Esophagus muscularis mucosa (tissue), 4 donors: ENCODE results near the gene EIF4E.

Experiments used
- CTCF ChIP-seq, 3 experiments: fragments of 200-600 bp in 2 of 3; fragments of 450-650 bp in 1 of 3; sonication (generic) in 2 of 3; IDR thresholded peaks; one replicate each; pipeline ENCODE4 v1.5.1; 2017 to 2019; ENCODE audit warnings: antibody characterized with exemption in 3 of 3, mild to moderate bottlenecking in 2 of 3, moderate library complexity in 1 of 3
- EP300 ChIP-seq: sonication (generic); formaldehyde crosslinking; IDR thresholded peaks from one replicate; pipeline ENCODE4 v1.6.1; 2017; ENCODE audit warnings: antibody characterized with exemption
- POLR2A ChIP-seq: fragments of 450-650 bp; IDR thresholded peaks from one replicate; pipeline ENCODE4 v1.6.1; 2017; ENCODE audit warnings: antibody characterized with exemption, moderate library complexity, mild to moderate bottlenecking, low read depth
- POLR2AphosphoS5 ChIP-seq, 2 donors: sonication (generic); formaldehyde crosslinking; IDR thresholded peaks; one replicate each; pipeline ENCODE4 v1.6.1; 2017; ENCODE audit warnings: antibody characterized with exemption in 2 of 2

GRCh38 chr4:98951710-98952109 is 22.8 kb upstream of the EIF4E start:
- TF ChIP-seq CTCF (IDR thresholded peaks at IDR 0.05), result no peak
- TF ChIP-seq POLR2A, result no peak
- TF ChIP-seq POLR2AphosphoS5 (IDR thresholded peaks at IDR 0.05), result no peak
- no peak for TF ChIP-seq EP300
